Lung (tissue), 16 donors: ENCODE measurements around the gene SLC25A21. TPM values are rescaled to one million over a fixed set of nuclear protein-coding genes. Genes with fewer than 3 reads are reported as not detected.

Experiments
- ATAC-seq: fragments of 200-7000 bp; cut with Tn5 transposase; one replicate; pipeline ENCODE4 v1.9.1; 2020; ENCODE audit warnings: moderate number of reproducible peaks; ENCODE audit not compliant: insufficient read depth, low FRiP score
- DNase-seq, 3 donors: peaks; one replicate each; pipeline ENCODE4 v3.0.0-alpha.2; 2013 to 2017
- H3K27ac ChIP-seq, 2 donors: one replicate each; pipeline ENCODE4 v1.5.1; 2013; ENCODE audit warnings: mild to moderate bottlenecking in 2 of 2, moderate library complexity in 2 of 2, control low read depth in 1 of 2, inconsistent platforms in 1 of 2, low read depth in 1 of 2, low read length in 1 of 2
- H3K27me3 ChIP-seq, 3 donors: one replicate each; pipeline ENCODE4 v1.5.1; 2013; ENCODE audit warnings: low read length in 2 of 3; ENCODE audit not compliant: control insufficient read depth in 3 of 3, insufficient read depth in 3 of 3
- H3K36me3 ChIP-seq, 4 donors: one replicate each; pipeline ENCODE4 v1.5.1; 2013; ENCODE audit warnings: low read length in 4 of 4, mild to moderate bottlenecking in 1 of 4, moderate library complexity in 1 of 4; ENCODE audit not compliant: control insufficient read depth in 4 of 4, insufficient read depth in 4 of 4
- H3K4me1 ChIP-seq, 5 donors: one replicate each; pipeline ENCODE4 v1.5.1; 2013; ENCODE audit warnings: low read length in 5 of 5, mild to moderate bottlenecking in 2 of 5, moderate library complexity in 1 of 5; ENCODE audit not compliant: control insufficient read depth in 5 of 5, insufficient read depth in 5 of 5
- H3K4me3 ChIP-seq: one replicate; pipeline ENCODE4 v1.5.1; 2013; ENCODE audit warnings: mild to moderate bottlenecking, control low read depth, moderate library complexity
- H3K9ac ChIP-seq, 2 donors: one replicate each; pipeline ENCODE4 v1.5.1; 2013; ENCODE audit warnings: low read length in 2 of 2, control low read depth in 1 of 2; ENCODE audit not compliant: insufficient read depth in 1 of 2
- H3K9me3 ChIP-seq, 4 donors: one replicate each; pipeline ENCODE4 v1.5.1; 2013; ENCODE audit warnings: low read length in 3 of 4, mild to moderate bottlenecking in 1 of 4, moderate library complexity in 1 of 4; ENCODE audit not compliant: control insufficient read depth in 4 of 4, insufficient read depth in 3 of 4
- CTCF ChIP-seq: IDR thresholded peaks from 2 replicates; pipeline ENCODE4 v1.5.1; 2012; ENCODE audit warnings: mild to moderate bottlenecking; ENCODE audit errors: control extremely low read depth, extremely low read depth
- WGBS, 2 donors: extraction: QIAGEN DNeasy Blood & Tissue Kit; methylation state at CpG; one replicate each; pipeline ENCODE4 v1.1.7; 2013; 5-methylcytosine and 5-hydroxymethylcytosine counted together
- long read RNA-seq, 5 donors: transcript quantifications; one replicate each; lab custom pipeline, GENCODE V29; 2026
- polyA plus RNA-seq, 2 donors: library from polyadenylated mRNA; stranded (reverse); fragments of 200-250 nt; gene quantifications; one replicate each; pipeline ENCODE4 v1.2.1, GENCODE V29; 2013
- total RNA-seq, 2 donors: library from RNA; depleted of rRNA in 1 of 2; stranded (reverse); fragments of >200 nt in 1 of 2; gene quantifications; one replicate each; pipeline ENCODE4 v1.2.1, GENCODE V29; 2014 to 2021
- donor health status: control.
- donor health status: control.
- donor health status: Bipolar disorder and iron deficiency.
- donor health status: healthy.
- donor health status: DM: yes; HTN: yes; CAD: no.

Gene SLC25A21
- total RNA-seq (1 to 10 TPM in 1 of 2 donors, under 1 TPM in 1; 0.58 to 2.6 TPM), polyA plus RNA-seq (under 1 TPM; 0.23 to 0.26 TPM)
- long read RNA-seq, donor 1: 0 reads
- long read RNA-seq, donor 2: 0 reads
- long read RNA-seq, donor 3, partial matches to known transcripts: 10 of 10 reads
- long read RNA-seq, donor 3, other reads (novel, unspliced or antisense): 0 of 10 reads
- long read RNA-seq, donor 4: 0 reads
- long read RNA-seq, donor 5: 0 reads

DNA sequence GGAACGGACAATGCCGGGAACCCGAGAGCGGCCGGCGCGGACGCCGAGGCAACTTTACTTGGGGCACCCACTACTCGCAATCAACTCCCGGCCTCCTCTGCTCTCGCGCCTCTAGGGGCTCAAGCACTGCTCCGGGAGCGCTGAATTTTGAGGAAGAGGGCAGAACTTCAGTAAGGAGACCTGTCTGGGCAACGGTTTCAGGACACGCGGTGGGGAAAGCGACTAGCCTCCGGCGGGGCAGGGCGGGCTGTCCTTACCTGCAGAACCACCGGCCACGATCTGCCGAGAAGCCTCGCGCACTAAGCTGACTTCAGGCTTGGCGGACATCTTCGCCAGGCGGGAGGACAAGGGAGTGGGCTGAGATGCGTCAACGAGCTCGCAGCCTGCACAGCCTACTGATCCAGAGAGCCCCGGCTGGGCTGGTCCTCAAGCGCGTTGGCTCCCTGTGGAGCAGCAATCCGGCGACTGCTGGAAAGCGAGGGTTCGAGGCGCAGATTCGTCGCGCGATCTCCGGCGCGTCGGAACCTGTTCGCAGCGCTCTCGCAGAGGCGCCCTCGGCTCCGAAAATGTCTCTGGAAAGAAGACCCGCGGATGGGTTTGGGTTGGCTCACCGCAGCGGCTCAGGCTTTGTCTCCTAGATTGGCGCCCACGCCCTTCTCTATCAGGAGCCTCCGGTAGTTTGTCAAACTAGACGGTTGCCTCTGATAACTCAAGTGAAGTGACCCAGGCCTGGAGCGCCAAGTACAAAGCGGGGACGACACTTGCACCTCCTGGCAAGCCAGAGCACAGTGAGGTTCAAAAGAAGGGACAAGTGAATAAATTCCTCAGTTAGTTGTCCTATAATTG, at the start of gene SLC25A21:
Gene SLC25A21, minus strand, starts transcription at position 583 of the 846 bp plus-strand sequence.
- Histone ChIP-seq H3K27me3 (no peaks in the 10 kb centered on the region), H3K4me1 (peaks cover 0 to 14% (median 5%) of the 10 kb centered on the region in 5 donors), H3K9me3 (no peaks in the 10 kb centered on the region), H3K36me3 (no peaks in the 10 kb centered on the region), H3K27ac (peak within 1 kb of the TSS; percentile 47 to 87), H3K9ac (peak within 1 kb of the TSS; percentile 82 to 91), H3K4me3 (peak within 1 kb of the TSS; percentile 43)
- 1% methylated on average over 66 of the region's 66 CpGs for WGBS, 2 donors
- peak; percentile 86 for ATAC-seq
- no peak for TF ChIP-seq CTCF
- DNase-seq: peak; percentile 84 to 89 (median 88)

- H3K9ac ChIP-seq: no peak overlapping the region
- 94 to 96% methylated on average over 3 of the region's 3 CpGs for WGBS, 2 donors
- H3K27ac ChIP-seq: no peak overlapping the region
- no peak for ATAC-seq
- H3K27me3 ChIP-seq: no peaks in the 10 kb centered on the region
- H3K4me1 ChIP-seq: no peaks in the 10 kb centered on the region
- DNase-seq: no peak
- no peak for TF ChIP-seq CTCF
- no peak overlapping the region for H3K4me3 ChIP-seq
- peaks cover 0 to 6% (median 1%) of the 10 kb centered on the region in 4 donors for H3K36me3 ChIP-seq
- H3K9me3 ChIP-seq: peaks cover 0 to 9% (median 3%) of the 10 kb centered on the region in 4 donors
These were observed 48.7 kb upstream of the SLC25A21 start for GRCh38 chr14:37221073-37221472.

GRCh38 chr14:37215345-37215744, 42.9 kb upstream of the SLC25A21 start:
- no peak for TF ChIP-seq CTCF
- Histone ChIP-seq H3K9ac (no peak overlapping the region), H3K36me3 (no peaks in the 10 kb centered on the region), H3K4me3 (no peak overlapping the region), H3K4me1 (peaks cover 0 to 2% (median 0%) of the 10 kb centered on the region in 5 donors), H3K27ac (no peak overlapping the region), H3K9me3 (peaks cover 0 to 3% (median 0%) of the 10 kb centered on the region in 4 donors), H3K27me3 (no peaks in the 10 kb centered on the region)
- 91 to 97% methylated on average over 3 of the region's 3 CpGs for WGBS, 2 donors
- no peak for ATAC-seq
- no peak for DNase-seq
